ENCODE measurements around the gene NDRG2. TPM values are rescaled to one million over a fixed set of nuclear protein-coding genes. Genes with fewer than 3 reads are reported as not detected.

The NDRG2 gene
- total and polyA plus RNA-seq, 8 donors = 25.6 to 158 (median 131) TPM

DNA sequence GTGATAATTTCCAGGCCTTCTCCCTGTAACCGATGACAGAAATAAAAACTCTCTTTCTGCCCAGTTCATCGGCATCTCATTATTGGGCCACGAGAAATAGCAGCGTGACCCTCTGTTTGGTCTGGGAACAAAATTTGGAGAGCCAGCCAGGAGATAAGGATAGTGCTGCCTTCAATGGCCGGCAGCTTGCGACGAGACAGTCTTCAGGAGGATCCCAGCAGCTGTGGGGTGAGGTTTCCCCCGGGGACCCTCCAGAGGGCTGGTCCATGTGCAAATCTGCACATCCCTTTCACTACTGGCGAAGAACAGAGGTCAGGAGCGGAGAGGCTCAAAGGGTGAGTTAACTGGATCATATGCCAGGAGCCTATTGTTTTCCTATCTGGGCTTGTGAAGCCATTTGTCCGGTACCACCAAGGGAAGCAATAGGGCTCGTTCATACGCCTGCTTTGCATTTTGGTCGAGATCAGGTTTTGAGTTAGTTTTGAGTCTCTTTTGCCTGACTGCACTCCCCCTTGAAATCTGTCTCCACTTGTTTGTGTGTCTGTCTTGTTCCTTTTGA is 21.0 kb downstream of the NDRG2 start:
- TF ChIP-seq, protein P1, sequence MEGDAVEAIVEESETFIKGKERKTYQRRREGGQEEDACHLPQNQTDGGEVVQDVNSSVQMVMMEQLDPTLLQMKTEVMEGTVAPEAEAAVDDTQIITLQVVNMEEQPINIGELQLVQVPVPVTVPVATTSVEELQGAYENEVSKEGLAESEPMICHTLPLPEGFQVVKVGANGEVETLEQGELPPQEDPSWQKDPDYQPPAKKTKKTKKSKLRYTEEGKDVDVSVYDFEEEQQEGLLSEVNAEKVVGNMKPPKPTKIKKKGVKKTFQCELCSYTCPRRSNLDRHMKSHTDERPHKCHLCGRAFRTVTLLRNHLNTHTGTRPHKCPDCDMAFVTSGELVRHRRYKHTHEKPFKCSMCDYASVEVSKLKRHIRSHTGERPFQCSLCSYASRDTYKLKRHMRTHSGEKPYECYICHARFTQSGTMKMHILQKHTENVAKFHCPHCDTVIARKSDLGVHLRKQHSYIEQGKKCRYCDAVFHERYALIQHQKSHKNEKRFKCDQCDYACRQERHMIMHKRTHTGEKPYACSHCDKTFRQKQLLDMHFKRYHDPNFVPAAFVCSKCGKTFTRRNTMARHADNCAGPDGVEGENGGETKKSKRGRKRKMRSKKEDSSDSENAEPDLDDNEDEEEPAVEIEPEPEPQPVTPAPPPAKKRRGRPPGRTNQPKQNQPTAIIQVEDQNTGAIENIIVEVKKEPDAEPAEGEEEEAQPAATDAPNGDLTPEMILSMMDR (IDR thresholded peaks at IDR 0.05) = no peak
- no peak for ATAC-seq
- intact Hi-C loops (cut with DNase I) = no loop called here

DNA sequence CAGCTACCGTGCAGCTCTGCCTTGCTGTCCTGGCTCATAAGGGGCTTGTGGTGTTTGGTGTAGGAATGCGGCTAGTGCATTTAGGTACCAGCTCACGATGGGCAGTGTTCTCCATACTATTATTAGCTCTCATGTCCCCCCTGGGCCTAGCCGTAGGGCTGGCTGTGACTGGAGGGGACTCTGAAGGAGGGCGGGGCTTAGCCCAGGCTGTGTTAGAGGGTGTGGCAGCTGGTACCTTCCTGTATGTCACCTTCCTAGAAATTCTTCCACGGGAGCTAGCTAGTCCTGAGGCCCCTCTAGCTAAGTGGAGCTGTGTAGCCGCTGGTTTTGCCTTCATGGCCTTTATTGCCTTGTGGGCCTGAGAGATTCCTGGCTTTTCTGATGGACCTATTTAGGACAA is 23.6 kb downstream of the NDRG2 start:
- Histone ChIP-seq H3K36me3 (peaks cover 0 to 18% of the 10 kb centered on the region in 2 donors), H3K27me3 (no peaks in the 10 kb centered on the region), H3K4me1 (no peaks in the 10 kb centered on the region), H3K27ac (no peak overlapping the region), H3K4me3 (no peak overlapping the region), H3K9me3 (no peaks in the 10 kb centered on the region)
- TF ChIP-seq, protein P1 (IDR thresholded peaks at IDR 0.05) = no peak
- intact Hi-C loops (cut with DNase I) = no loop called here
- no peak for ATAC-seq
- DNase-seq = no peak

More for the DNA sequence above, 21.0 kb downstream of the NDRG2 start:
- Histone ChIP-seq H3K4me1 (no peaks in the 10 kb centered on the region), H3K27me3 (no peaks in the 10 kb centered on the region), H3K9me3 (no peaks in the 10 kb centered on the region), H3K36me3 (no peaks in the 10 kb centered on the region), H3K27ac (no peak overlapping the region), H3K4me3 (no peak overlapping the region)
- DNase-seq = no peak

DNA sequence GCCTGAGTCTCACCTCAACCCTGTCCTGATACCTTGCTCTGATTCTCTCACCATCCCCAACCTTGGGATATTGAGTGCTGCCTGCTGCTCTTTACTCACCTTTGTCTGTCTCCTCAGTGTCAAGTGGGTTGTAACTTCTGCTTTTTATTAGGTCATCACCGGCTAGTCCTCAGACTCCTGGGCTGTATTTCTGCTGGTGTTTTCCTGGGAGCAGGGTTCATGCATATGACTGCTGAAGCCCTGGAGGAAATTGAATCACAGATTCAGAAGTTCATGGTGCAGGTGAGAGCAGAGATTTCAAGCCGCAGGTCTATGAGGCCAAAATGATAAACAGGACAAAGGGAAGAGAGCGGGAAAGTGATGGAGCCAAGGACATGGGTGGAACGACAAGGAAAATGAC is 25.3 kb downstream of the NDRG2 start:
- Histone ChIP-seq H3K27ac (no peak overlapping the region), H3K4me1 (no peaks in the 10 kb centered on the region), H3K27me3 (no peaks in the 10 kb centered on the region), H3K36me3 (peaks cover 0 to 35% of the 10 kb centered on the region in 2 donors), H3K4me3 (no peak overlapping the region), H3K9me3 (no peaks in the 10 kb centered on the region)
- intact Hi-C loops (cut with DNase I) = no loop called here
- TF ChIP-seq, protein P1 (IDR thresholded peaks at IDR 0.05) = no peak
- ATAC-seq (no peak), DNase-seq (no peak)

DNA sequence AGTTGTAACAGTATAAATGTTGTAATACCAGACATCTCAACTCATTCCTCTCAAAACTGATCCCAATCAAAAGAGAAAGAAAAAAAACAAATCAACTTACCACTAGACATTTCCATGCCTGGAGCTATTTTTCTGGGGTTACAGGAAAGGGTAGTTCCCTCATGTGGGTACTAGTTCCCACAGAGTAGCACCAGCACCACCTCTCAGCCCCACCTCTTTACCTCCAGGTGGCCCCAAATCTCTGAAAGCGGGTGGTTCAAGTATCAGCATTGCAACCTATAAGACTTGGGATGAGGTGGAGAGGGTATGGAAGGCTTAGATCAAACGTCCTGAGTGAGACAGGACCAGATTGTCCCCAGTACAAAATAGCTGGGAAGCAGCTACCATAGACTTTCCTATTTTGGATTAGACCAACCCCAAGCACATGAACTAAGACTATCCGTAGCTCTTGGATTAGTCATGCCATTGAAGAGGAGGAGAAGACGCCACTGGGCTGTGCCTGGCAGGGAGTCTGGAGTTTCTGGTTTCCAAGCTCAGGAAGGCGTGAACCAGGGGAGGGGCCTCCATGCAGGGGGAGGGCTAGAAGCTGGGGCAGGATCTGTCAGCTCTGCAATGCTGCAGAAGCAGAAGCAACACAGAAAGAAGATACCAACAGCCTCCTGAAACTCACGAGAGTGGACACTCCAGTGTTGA is 26.0 kb downstream of the NDRG2 start, which contains the start of gene SLC39A2:
Gene SLC39A2, plus strand, starts transcription at position 620 of the 693 bp plus-strand sequence. CDS start 154 bp downstream, outside the sequence.
- Histone ChIP-seq H3K9me3 (no peaks in the 10 kb centered on the region), H3K4me1 (no peaks in the 10 kb centered on the region), H3K27ac (peak within 1 kb of the TSS in 1 of 2 donors; percentile 33), H3K36me3 (peaks cover 0 to 42% of the 10 kb centered on the region in 2 donors), H3K4me3 (no peak within 1 kb of the TSS), H3K27me3 (no peaks in the 10 kb centered on the region)
- intact Hi-C loops (cut with DNase I) = no loop called here
- ATAC-seq (peak; percentile 94), DNase-seq (peak in 2 of 4 donors; percentile 63 to 69)
- TF ChIP-seq, protein P1 (IDR thresholded peaks at IDR 0.05) = no peak

DNA sequence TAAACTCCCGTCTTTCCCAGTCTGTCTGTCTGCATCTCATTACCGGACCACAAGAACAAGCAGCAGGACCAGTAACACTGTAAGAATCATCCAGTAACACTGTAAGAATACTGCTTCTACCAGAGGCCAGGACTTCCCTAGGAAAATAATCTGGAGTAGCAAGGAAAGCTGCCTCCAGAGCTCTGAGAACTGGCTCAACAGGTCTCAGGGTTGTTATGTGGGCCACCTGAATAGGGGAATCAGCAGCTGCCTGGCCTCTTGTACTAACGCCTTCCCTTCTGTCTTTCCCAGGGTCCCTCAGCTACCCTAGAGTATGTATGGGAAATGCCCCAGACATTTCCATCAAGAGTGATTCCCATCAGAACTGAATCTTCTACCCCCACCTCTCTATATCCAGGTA is 26.7 kb downstream of the NDRG2 start:
- Histone ChIP-seq H3K4me1 (no peaks in the 10 kb centered on the region), H3K27me3 (no peaks in the 10 kb centered on the region), H3K4me3 (no peak overlapping the region), H3K27ac (no peak overlapping the region), H3K36me3 (peaks cover 0 to 49% of the 10 kb centered on the region in 2 donors), H3K9me3 (no peaks in the 10 kb centered on the region)
- TF ChIP-seq, protein P1 (IDR thresholded peaks at IDR 0.05) = no peak
- intact Hi-C loops (cut with DNase I) = no loop called here
- ATAC-seq = peak; percentile 17
- peak in 1 of 4 donors; percentile 55 for DNase-seq
